CD14-positive monocyte (primary cell): ENCODE measurements around the gene ZNF180. TPM values are rescaled to one million over a fixed set of nuclear protein-coding genes. Genes with fewer than 3 reads are reported as not detected.
"Not testable (repeated sequence)": the region's sequence is repeated elsewhere in the genome, so short reads cannot be mapped to it uniquely, and the experiment has no call there.

Experiments
- DNase-seq, 3 donors: peaks; one replicate each; pipeline ENCODE4 v3.0.0-alpha.2; 2011 to 2022
- H2AFZ ChIP-seq: 2 replicates; pipeline ENCODE4 v1.6.0; 2012; ENCODE audit warnings: mild to moderate bottlenecking, low read depth, low read length, inconsistent platforms; ENCODE audit not compliant: insufficient read depth, poor library complexity, severe bottlenecking
- H3K27ac ChIP-seq, 2 donors: 1 replicate in 1 of 2; 2 replicates in 1 of 2; pipeline ENCODE4 v1.5.1; 2012 to 2013; ENCODE audit warnings: low read length in 2 of 2, control low read depth in 1 of 2, inconsistent platforms in 1 of 2, low read depth in 1 of 2, mild to moderate bottlenecking in 1 of 2
- H3K27me3 ChIP-seq, 2 donors: one replicate each; pipeline versions ENCODE4 v1.6.0 to v1.6.1; 2011 to 2013; ENCODE audit warnings: low read length in 2 of 2; ENCODE audit not compliant: control insufficient read depth in 2 of 2, insufficient read depth in 2 of 2
- H3K36me3 ChIP-seq, 2 donors: replicated peaks in 1 of 2; 1 replicate in 1 of 2; 2 replicates in 1 of 2; pipeline versions ENCODE4 v1.5.1 to v1.6.1; 2012 to 2013; ENCODE audit warnings: low read length in 2 of 2, control low read depth in 1 of 2, inconsistent platforms in 1 of 2, mild to moderate bottlenecking in 1 of 2; ENCODE audit not compliant: insufficient read depth in 2 of 2, control insufficient read depth in 1 of 2
- H3K4me1 ChIP-seq, 2 donors: 1 replicate in 1 of 2; 2 replicates in 1 of 2; pipeline versions ENCODE4 v1.5.1 to v1.6.1; 2012 to 2013; ENCODE audit warnings: low read length in 2 of 2, control low read depth in 1 of 2, inconsistent platforms in 1 of 2, mild to moderate bottlenecking in 1 of 2, moderate library complexity in 1 of 2; ENCODE audit not compliant: insufficient read depth in 2 of 2, control insufficient read depth in 1 of 2
- H3K4me2 ChIP-seq: replicated peaks from 2 replicates; pipeline ENCODE3; 2012; ENCODE audit warnings: low read length, moderate library complexity, mild to moderate bottlenecking; ENCODE audit not compliant: poor library complexity, severe bottlenecking; ENCODE audit errors: extremely low read depth
- H3K4me3 ChIP-seq, 3 experiments: fragments of 200-600 bp in 1 of 3; sonication (generic) in 1 of 3; replicated peaks in 1 of 3; 1 replicate in 2 of 3; 2 replicates in 1 of 3; pipeline ENCODE4 v1.5.1; 2011 to 2013; ENCODE audit warnings: low read length in 3 of 3, mild to moderate bottlenecking in 3 of 3, control low read depth in 2 of 3, low read depth in 2 of 3, inconsistent platforms in 1 of 3, moderate library complexity in 1 of 3
- H3K79me2 ChIP-seq: 2 replicates; pipeline ENCODE4 v1.6.0; 2012; ENCODE audit warnings: mild to moderate bottlenecking, control low read depth, inconsistent platforms, low read length, moderate library complexity; ENCODE audit not compliant: insufficient read depth
- H3K9ac ChIP-seq: 2 replicates; pipeline ENCODE4 v1.6.0; 2017; ENCODE audit warnings: low read length, mild to moderate bottlenecking; ENCODE audit not compliant: insufficient read depth, poor library complexity, severe bottlenecking
- H3K9me3 ChIP-seq, 2 donors: replicated peaks in 1 of 2; 1 replicate in 1 of 2; 2 replicates in 1 of 2; pipeline versions ENCODE4 v1.5.1 to v1.6.1; 2012 to 2013; ENCODE audit warnings: low read length in 2 of 2, control low read depth in 1 of 2; ENCODE audit not compliant: control insufficient read depth in 1 of 2, insufficient read depth in 1 of 2
- H4K20me1 ChIP-seq: 2 replicates; pipeline ENCODE4 v1.6.0; 2012; ENCODE audit warnings: mild to moderate bottlenecking, low read length, control low read depth, moderate library complexity; ENCODE audit not compliant: insufficient read depth
- H3K27ac Mint-ChIP-seq, 7 donors: one replicate each; pipeline ENCODE4 v1.8.0; 2020; ENCODE audit warnings: mild to moderate bottlenecking in 7 of 7, mixed read lengths in 7 of 7, moderate library complexity in 6 of 7, inconsistent platforms in 2 of 7
- H3K27me3 Mint-ChIP-seq, 3 donors: one replicate each; pipeline ENCODE4 v1.8.0; 2021 to 2022; ENCODE audit warnings: low read depth in 3 of 3, mild to moderate bottlenecking in 3 of 3, mixed read lengths in 3 of 3, moderate library complexity in 3 of 3, inconsistent platforms in 1 of 3
- H3K36me3 Mint-ChIP-seq, 2 donors: one replicate each; pipeline ENCODE4 v1.8.0; 2020; ENCODE audit warnings: mixed read lengths in 2 of 2, inconsistent platforms in 1 of 2, mild to moderate bottlenecking in 1 of 2
- H3K4me1 Mint-ChIP-seq: one replicate; pipeline ENCODE4 v1.8.0; 2020; ENCODE audit warnings: mild to moderate bottlenecking, mixed read lengths
- H3K4me3 Mint-ChIP-seq, 2 donors: one replicate each; pipeline ENCODE4 v1.8.0; 2020; ENCODE audit warnings: mild to moderate bottlenecking in 2 of 2, mixed read lengths in 2 of 2, moderate library complexity in 1 of 2
- H3K9me3 Mint-ChIP-seq, 7 donors: one replicate each; pipeline ENCODE4 v1.8.0; 2020 to 2022; ENCODE audit warnings: mixed read lengths in 7 of 7, mild to moderate bottlenecking in 6 of 7, moderate library complexity in 6 of 7, inconsistent platforms in 2 of 7
- WGBS: methylation state at CpG from one replicate; pipeline ENCODE4 v1.1.5; 2013; ENCODE audit warnings: missing lambda C conversion rate; ENCODE audit not compliant: insufficient coverage; 5-methylcytosine and 5-hydroxymethylcytosine counted together
- intact Hi-C, 2 donors: fragments of 100-400 bp; cut with micrococcal nuclease; formaldehyde crosslinking; loops; one replicate each; pipeline versions ENCODE4 v1.15.0 to v1.15.1; 2023
- polyA plus RNA-seq, 3 donors: library from polyadenylated mRNA; depleted of rRNA in 1 of 3; unstranded in 2 of 3; stranded (reverse) in 1 of 3; fragments of 300-500 nt in 2 of 3; fragments of >200 nt in 1 of 3; fragmentation: Illumina TruSeq in 2 of 3; gene quantifications; 1 replicate in 2 of 3; 2 replicates in 1 of 3; pipeline ENCODE4 v1.2.3, GENCODE V29; 2012 to 2021
- TF ChIP-seq, protein P1 (sequence below): fragments of 200-600 bp; IDR thresholded peaks from one replicate; pipeline ENCODE4 v1.8.0; 2022; ENCODE audit warnings: antibody characterized with exemption, mild to moderate bottlenecking

The ZNF180 gene
- polyA plus RNA-seq, 3 donors, result 1.2 to 3.5 (median 2.7) TPM

GRCh38 chr19:44496711-44497110 lies 3.6 kb downstream of the ZNF180 start:
- no peak overlapping the region for H3K27ac ChIP-seq
- peaks cover 79% of the 10 kb centered on the region for H3K79me2 ChIP-seq
- TF ChIP-seq, protein P1, sequence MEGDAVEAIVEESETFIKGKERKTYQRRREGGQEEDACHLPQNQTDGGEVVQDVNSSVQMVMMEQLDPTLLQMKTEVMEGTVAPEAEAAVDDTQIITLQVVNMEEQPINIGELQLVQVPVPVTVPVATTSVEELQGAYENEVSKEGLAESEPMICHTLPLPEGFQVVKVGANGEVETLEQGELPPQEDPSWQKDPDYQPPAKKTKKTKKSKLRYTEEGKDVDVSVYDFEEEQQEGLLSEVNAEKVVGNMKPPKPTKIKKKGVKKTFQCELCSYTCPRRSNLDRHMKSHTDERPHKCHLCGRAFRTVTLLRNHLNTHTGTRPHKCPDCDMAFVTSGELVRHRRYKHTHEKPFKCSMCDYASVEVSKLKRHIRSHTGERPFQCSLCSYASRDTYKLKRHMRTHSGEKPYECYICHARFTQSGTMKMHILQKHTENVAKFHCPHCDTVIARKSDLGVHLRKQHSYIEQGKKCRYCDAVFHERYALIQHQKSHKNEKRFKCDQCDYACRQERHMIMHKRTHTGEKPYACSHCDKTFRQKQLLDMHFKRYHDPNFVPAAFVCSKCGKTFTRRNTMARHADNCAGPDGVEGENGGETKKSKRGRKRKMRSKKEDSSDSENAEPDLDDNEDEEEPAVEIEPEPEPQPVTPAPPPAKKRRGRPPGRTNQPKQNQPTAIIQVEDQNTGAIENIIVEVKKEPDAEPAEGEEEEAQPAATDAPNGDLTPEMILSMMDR, result no peak
- no peak overlapping the region for H3K4me2 ChIP-seq
- Mint-ChIP-seq H3K4me1 (peaks cover 23% of the 10 kb centered on the region), H3K9me3 (peaks cover 72 to 87% (median 81%) of the 10 kb centered on the region in 7 donors), H3K4me3 (no peak overlapping the region), H3K27ac (no peak overlapping the region), H3K36me3 (peaks cover 61 to 75% of the 10 kb centered on the region in 2 donors), H3K27me3 (peaks cover 4 to 8% (median 6%) of the 10 kb centered on the region in 3 donors)
- H2AFZ ChIP-seq, result no peak overlapping the region
- H3K9ac ChIP-seq, result no peak overlapping the region
- H3K4me1 ChIP-seq, result peaks cover 13 to 14% of the 10 kb centered on the region in 2 donors
- intact Hi-C loops, result no loop called here
- DNase-seq, result no peak
- peaks cover 52 to 71% of the 10 kb centered on the region in 2 donors for H3K36me3 ChIP-seq
- no peaks in the 10 kb centered on the region for H3K27me3 ChIP-seq
- peaks cover 74 to 77% of the 10 kb centered on the region in 2 donors for H3K9me3 ChIP-seq
- H4K20me1 ChIP-seq, result no peaks in the 10 kb centered on the region
- H3K4me3 ChIP-seq, result no peak overlapping the region
- WGBS, result no CpG with 5 or more reads among the region's 1 CpG

- no peaks in the 10 kb centered on the region for H4K20me1 ChIP-seq
- no peak overlapping the region for H3K4me2 ChIP-seq
- no peak overlapping the region for H3K9ac ChIP-seq
- no peaks in the 10 kb centered on the region for H3K79me2 ChIP-seq
- H3K4me1 Mint-ChIP-seq, result no peaks in the 10 kb centered on the region
- H3K36me3 Mint-ChIP-seq, result peaks cover 42 to 48% of the 10 kb centered on the region in 2 donors
- no peaks in the 10 kb centered on the region for H3K4me1 ChIP-seq
- H3K4me3 ChIP-seq, result peak overlapping the region in 1 of 3 experiments; percentile 60
- H3K4me3 Mint-ChIP-seq, result no peak overlapping the region
- TF ChIP-seq, protein P1, result no peak
- H3K27ac Mint-ChIP-seq, result no peak overlapping the region
- peaks cover 67 to 100% (median 99%) of the 10 kb centered on the region in 7 donors for H3K9me3 Mint-ChIP-seq
- H2AFZ ChIP-seq, result no peak overlapping the region
- intact Hi-C loops, result no loop called here
- H3K27me3 ChIP-seq, result no peaks in the 10 kb centered on the region
- no peak for DNase-seq
- peaks cover 0 to 1% (median 0%) of the 10 kb centered on the region in 3 donors for H3K27me3 Mint-ChIP-seq
- no peak overlapping the region for H3K27ac ChIP-seq
- peaks cover 48 to 76% of the 10 kb centered on the region in 2 donors for H3K36me3 ChIP-seq
- H3K9me3 ChIP-seq, result peaks cover 58 to 100% of the 10 kb centered on the region in 2 donors
- WGBS, result no CpG with 5 or more reads among the region's 7 CpGs
Observed at GRCh38 chr19:44476559-44477408, 23.5 kb downstream of the ZNF180 start.

GRCh38 chr19:44468730-44469129 lies 31.6 kb downstream of the ZNF180 start:
- DNase-seq, H3K4me3 Mint-ChIP-seq, H3K36me3 Mint-ChIP-seq, H3K27me3 Mint-ChIP-seq, H3K4me2 ChIP-seq, H3K4me1 ChIP-seq, H3K4me1 Mint-ChIP-seq, H2AFZ ChIP-seq, H3K27me3 ChIP-seq, H3K27ac ChIP-seq, H4K20me1 ChIP-seq, H3K36me3 ChIP-seq, H3K27ac Mint-ChIP-seq, H3K4me3 ChIP-seq, H3K79me2 ChIP-seq, intact Hi-C loops, H3K9ac ChIP-seq: not testable (repeated sequence)
- H3K9me3 Mint-ChIP-seq, result peaks cover 51 to 97% (median 83%) of the 10 kb centered on the region in 7 donors
- peaks cover 63 to 99% of the 10 kb centered on the region in 2 donors for H3K9me3 ChIP-seq
- WGBS, result 73% methylated on average over 4 of the region's 5 CpGs
